Measurements from ENCODE around the gene WNK1. TPM values are rescaled to one million over a fixed set of nuclear protein-coding genes. Genes with fewer than 3 reads are reported as not detected.

Gene WNK1
- total RNA-seq, 1 experiment from 2014 or later: 117 TPM

DNA sequence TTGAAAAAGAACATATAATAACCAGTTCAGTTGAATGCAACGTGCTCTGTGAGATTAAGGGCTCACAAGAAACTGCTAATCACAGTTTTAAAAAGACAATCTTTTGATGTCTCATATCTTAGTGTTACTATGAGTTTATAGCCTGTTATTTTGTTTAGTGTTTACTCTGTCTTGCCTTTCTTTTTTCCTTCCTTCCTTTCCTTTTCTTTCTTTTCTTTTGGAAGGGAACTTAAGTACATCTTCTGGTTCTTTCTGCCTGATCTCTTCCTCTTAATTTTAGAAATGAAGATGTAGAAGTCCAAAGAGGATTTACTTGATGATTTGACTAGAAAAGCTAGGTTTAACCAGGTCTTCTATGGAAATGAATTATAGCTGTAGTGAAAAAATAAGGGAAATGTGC, 38.2 kb downstream of the WNK1 start:
- H3K4me3 Mint-ChIP-seq: no peak overlapping the region
- no peak overlapping the region for H3K4me2 ChIP-seq (ENCODE audit: insufficient read depth, insufficient read length, low read length)
- TF ChIP-seq, protein P1, sequence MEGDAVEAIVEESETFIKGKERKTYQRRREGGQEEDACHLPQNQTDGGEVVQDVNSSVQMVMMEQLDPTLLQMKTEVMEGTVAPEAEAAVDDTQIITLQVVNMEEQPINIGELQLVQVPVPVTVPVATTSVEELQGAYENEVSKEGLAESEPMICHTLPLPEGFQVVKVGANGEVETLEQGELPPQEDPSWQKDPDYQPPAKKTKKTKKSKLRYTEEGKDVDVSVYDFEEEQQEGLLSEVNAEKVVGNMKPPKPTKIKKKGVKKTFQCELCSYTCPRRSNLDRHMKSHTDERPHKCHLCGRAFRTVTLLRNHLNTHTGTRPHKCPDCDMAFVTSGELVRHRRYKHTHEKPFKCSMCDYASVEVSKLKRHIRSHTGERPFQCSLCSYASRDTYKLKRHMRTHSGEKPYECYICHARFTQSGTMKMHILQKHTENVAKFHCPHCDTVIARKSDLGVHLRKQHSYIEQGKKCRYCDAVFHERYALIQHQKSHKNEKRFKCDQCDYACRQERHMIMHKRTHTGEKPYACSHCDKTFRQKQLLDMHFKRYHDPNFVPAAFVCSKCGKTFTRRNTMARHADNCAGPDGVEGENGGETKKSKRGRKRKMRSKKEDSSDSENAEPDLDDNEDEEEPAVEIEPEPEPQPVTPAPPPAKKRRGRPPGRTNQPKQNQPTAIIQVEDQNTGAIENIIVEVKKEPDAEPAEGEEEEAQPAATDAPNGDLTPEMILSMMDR (conservative IDR thresholded peaks at IDR 0.05): no peak
- H3K23ac ChIP-seq (ENCODE audit: insufficient read length, low read depth, low read length): no peak overlapping the region
- no peak overlapping the region for H2BK12ac ChIP-seq (ENCODE audit: insufficient read length, low read depth, low read length)
- no peak for DNase-seq
- no peak overlapping the region for H3K9ac ChIP-seq (ENCODE audit: extremely low read depth, insufficient read length, low read length)
- H3T11ph ChIP-seq (ENCODE audit: low read length): no peak overlapping the region
- H4K5ac ChIP-seq (ENCODE audit: insufficient read length, low read depth, low read length): no peak overlapping the region
- H3K36me3 Mint-ChIP-seq (ENCODE audit: insufficient read depth in 1 of 3, low read depth in 3 of 3): peaks cover 0 to 2% (median 0%) of the 10 kb centered on the region in 3 experiments; a peak in 2 of 7 replicates
- H2AK5ac ChIP-seq (ENCODE audit: insufficient read length, low read length): no peak overlapping the region
- H3K9me3 Mint-ChIP-seq: no peaks in the 10 kb centered on the region
- WGBS (ENCODE audit: extremely low coverage, insufficient read length, low lambda C conversion rate): no CpG with 5 or more reads among the region's 1 CpG
- no peak overlapping the region for H2BK15ac ChIP-seq (ENCODE audit: low read depth, low read length)
- H3K14ac ChIP-seq (ENCODE audit: insufficient read depth, low read length): no peak overlapping the region
- H4K20me1 ChIP-seq (ENCODE audit: control insufficient read depth, insufficient read depth, insufficient read length): no peaks in the 10 kb centered on the region
- no peak overlapping the region for H2BK120ac ChIP-seq (ENCODE audit: low read depth, low read length, poor library complexity, severe bottlenecking)
- peaks cover 15 to 22% of the 10 kb centered on the region in 2 experiments for H3K4me1 Mint-ChIP-seq
- H3K18ac ChIP-seq (ENCODE audit: insufficient read length, low read depth, low read length): no peak overlapping the region
- no peaks in the 10 kb centered on the region for H3K23me2 ChIP-seq (ENCODE audit: insufficient read length, low read depth, low read length, poor library complexity, severe bottlenecking)
- H3K27me3 Mint-ChIP-seq (ENCODE audit: low read depth): no peaks in the 10 kb centered on the region
- no peak overlapping the region for H2BK20ac ChIP-seq (ENCODE audit: low read depth, low read length, poor library complexity, severe bottlenecking)
- H3K27me3 ChIP-seq (ENCODE audit: insufficient read depth, low read length): no peaks in the 10 kb centered on the region
- H3K79me1 ChIP-seq (ENCODE audit: insufficient read depth, low read depth, low read length, poor library complexity, severe bottlenecking): peaks cover 16% of the 10 kb centered on the region
- H3K9me3 ChIP-seq (ENCODE audit: control insufficient read depth, low read depth, low read length): no peaks in the 10 kb centered on the region
- H4K91ac ChIP-seq (ENCODE audit: insufficient read length, low read depth, low read length): no peak overlapping the region
- no peak overlapping the region for H3K27ac ChIP-seq (ENCODE audit: insufficient read length, low read depth, low read length)
- H2BK5ac ChIP-seq (ENCODE audit: insufficient read length, low read length): no peak overlapping the region
- H3K79me2 ChIP-seq (ENCODE audit: insufficient read depth, low read length): peaks cover 20% of the 10 kb centered on the region; the same call in 1 of the 2 replicates
- no peaks in the 10 kb centered on the region for H3K4me1 ChIP-seq (ENCODE audit: insufficient read depth, low read length)
- no peak overlapping the region for H3K27ac Mint-ChIP-seq
- H2AFZ ChIP-seq (ENCODE audit: low read length): no peak overlapping the region
- no peak overlapping the region for H4K8ac ChIP-seq (replicated peaks; ENCODE audit: insufficient read length, low read depth, low read length)
- no peak overlapping the region for H3K56ac ChIP-seq (ENCODE audit: insufficient read length, low read depth, low read length)
- no peak overlapping the region for H3K4ac ChIP-seq (ENCODE audit: low read depth, low read length)

Measured in H9 (cell line).